HL-60 (cell line): Measurements from ENCODE around the gene MACROD1.

Experiments used
- POLR2AphosphoS5 ChIP-seq: IDR thresholded peaks from 2 replicates; pipeline ENCODE4 v1.6.1; 2012; ENCODE audit warnings: low read depth
- TF ChIP-seq, protein P1 (sequence below): IDR thresholded peaks from one replicate; pipeline ENCODE4 v1.5.1; 2011; ENCODE audit warnings: low read length, control low read depth, inconsistent platforms; ENCODE audit not compliant: insufficient read depth

GRCh38 chr11:64128255-64129006, 37.5 kb downstream of the MACROD1 start:
- TF ChIP-seq, protein P1, sequence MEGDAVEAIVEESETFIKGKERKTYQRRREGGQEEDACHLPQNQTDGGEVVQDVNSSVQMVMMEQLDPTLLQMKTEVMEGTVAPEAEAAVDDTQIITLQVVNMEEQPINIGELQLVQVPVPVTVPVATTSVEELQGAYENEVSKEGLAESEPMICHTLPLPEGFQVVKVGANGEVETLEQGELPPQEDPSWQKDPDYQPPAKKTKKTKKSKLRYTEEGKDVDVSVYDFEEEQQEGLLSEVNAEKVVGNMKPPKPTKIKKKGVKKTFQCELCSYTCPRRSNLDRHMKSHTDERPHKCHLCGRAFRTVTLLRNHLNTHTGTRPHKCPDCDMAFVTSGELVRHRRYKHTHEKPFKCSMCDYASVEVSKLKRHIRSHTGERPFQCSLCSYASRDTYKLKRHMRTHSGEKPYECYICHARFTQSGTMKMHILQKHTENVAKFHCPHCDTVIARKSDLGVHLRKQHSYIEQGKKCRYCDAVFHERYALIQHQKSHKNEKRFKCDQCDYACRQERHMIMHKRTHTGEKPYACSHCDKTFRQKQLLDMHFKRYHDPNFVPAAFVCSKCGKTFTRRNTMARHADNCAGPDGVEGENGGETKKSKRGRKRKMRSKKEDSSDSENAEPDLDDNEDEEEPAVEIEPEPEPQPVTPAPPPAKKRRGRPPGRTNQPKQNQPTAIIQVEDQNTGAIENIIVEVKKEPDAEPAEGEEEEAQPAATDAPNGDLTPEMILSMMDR: no peak
- TF ChIP-seq POLR2AphosphoS5: no peak
